Osteoblast (primary cell): ENCODE data around the gene KCTD12. TPM values are rescaled to one million over a fixed set of nuclear protein-coding genes. Genes with fewer than 3 reads are reported as not detected.

ENCODE experiments used
- DNase-seq: peaks from one replicate; pipeline ENCODE4 v3.0.0; 2011; ENCODE audit warnings: low spot score, mixed read lengths; ENCODE audit not compliant: insufficient read length; ENCODE audit errors: missing footprints
- H2AFZ ChIP-seq: 2 replicates; pipeline ENCODE4 v1.6.0; 2011; ENCODE audit warnings: mild to moderate bottlenecking, low read length
- H3K27ac ChIP-seq: 2 replicates; pipeline ENCODE4 v1.5.1; 2011; ENCODE audit warnings: mild to moderate bottlenecking, low read depth, low read length, moderate library complexity
- H3K27me3 ChIP-seq: 2 replicates; pipeline ENCODE4 v1.6.0; 2012; ENCODE audit warnings: mild to moderate bottlenecking, control low read depth, inconsistent platforms, low read length, moderate library complexity; ENCODE audit not compliant: insufficient read depth
- H3K36me3 ChIP-seq: 2 replicates; pipeline ENCODE4 v1.5.1; 2011; ENCODE audit warnings: mild to moderate bottlenecking, low read length, control low read depth, moderate library complexity; ENCODE audit not compliant: insufficient read depth
- H3K4me1 ChIP-seq: 2 replicates; pipeline ENCODE4 v1.5.1; 2011; ENCODE audit warnings: mild to moderate bottlenecking, low read length, control low read depth, moderate library complexity; ENCODE audit not compliant: insufficient read depth
- H3K4me2 ChIP-seq: 2 replicates; pipeline ENCODE4 v1.6.0; 2011; ENCODE audit warnings: mild to moderate bottlenecking, low read length; ENCODE audit not compliant: insufficient read depth
- H3K4me3 ChIP-seq: fragments of 200-600 bp; sonication (generic); 3 replicates; pipeline ENCODE4 v1.5.1; 2012; ENCODE audit warnings: mild to moderate bottlenecking, low read length, inconsistent platforms; ENCODE audit not compliant: insufficient read depth
- H3K79me2 ChIP-seq: 2 replicates; pipeline ENCODE4 v1.6.0; 2012; ENCODE audit warnings: mild to moderate bottlenecking, low read length, control low read depth, inconsistent platforms; ENCODE audit not compliant: insufficient read depth
- H3K9me3 ChIP-seq: 2 replicates; pipeline ENCODE4 v1.5.1; 2011; ENCODE audit warnings: low read depth, low read length, control low read depth
- H4K20me1 ChIP-seq: 2 replicates; pipeline ENCODE4 v1.6.0; 2012; ENCODE audit warnings: mild to moderate bottlenecking, low read length, control low read depth; ENCODE audit not compliant: insufficient read depth
- total RNA-seq: library from RNA; depleted of rRNA; stranded (reverse); fragments of >200 nt; gene quantifications from 2 replicates; pipeline ENCODE4 v1.2.3, GENCODE V29; 2012
- TF ChIP-seq, protein P1 (sequence below): IDR thresholded peaks from 2 replicates; pipeline ENCODE4 v1.5.1; 2011; ENCODE audit warnings: mild to moderate bottlenecking, low read depth, low read length, moderate library complexity; ENCODE audit errors: extremely low read depth

The KCTD12 gene
- 29.0 and 56.0 TPM in 2 replicates for total RNA-seq

DNA sequence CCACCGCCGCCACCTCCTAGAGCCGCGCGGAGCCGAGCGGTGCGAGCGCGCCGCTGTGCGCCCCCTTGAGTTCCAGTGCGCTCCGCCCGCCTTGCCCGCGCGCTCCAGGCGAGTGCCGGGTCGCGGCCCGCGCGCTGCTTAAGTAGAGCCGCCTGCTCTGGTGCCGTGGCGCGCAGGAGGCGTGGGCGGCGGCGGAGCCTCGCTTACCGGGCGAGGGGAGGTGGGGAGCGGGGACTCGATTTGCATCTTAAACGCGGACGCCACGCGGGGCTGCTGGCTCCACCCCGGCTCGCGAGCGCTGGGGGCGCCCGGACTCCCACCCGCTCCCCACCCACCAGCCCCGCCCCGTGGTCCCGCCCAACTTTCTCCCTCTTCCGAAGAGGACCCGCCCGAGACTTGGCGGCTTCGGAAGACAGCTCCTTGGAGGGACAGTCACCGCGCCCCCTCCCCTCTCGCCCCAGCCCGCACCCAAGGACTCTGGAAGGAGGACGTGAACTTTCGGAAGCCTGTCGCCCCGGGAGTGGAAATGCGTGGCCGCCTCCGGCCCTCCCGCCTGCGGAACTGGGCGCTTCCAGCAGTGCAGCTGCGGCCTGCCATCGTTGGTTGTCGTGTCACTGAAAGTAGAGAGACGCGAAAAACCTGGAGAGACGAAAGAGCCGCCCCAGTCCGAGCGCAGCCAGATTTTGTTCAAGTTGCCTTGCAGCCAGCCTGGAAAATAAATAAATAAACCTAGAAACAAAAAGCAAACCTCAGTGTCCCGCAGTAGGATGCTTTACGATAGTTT lies at the start of gene KCTD12:
KCTD12 (minus strand) TSS at position 114 of the 784 bp plus-strand sequence. CDS start 257 bp downstream, outside the sequence.
- Histone ChIP-seq H3K9me3 (no peaks in the 10 kb centered on the region), H3K4me2 (peak within 1 kb of the TSS; percentile 93), H3K4me3 (peak within 1 kb of the TSS; percentile 83), H3K4me1 (peaks cover 46% of the 10 kb centered on the region), H4K20me1 (no peaks in the 10 kb centered on the region), H3K79me2 (peaks cover 27% of the 10 kb centered on the region), H3K36me3 (no peaks in the 10 kb centered on the region), H3K27ac (peak within 1 kb of the TSS; percentile 20), H3K27me3 (no peaks in the 10 kb centered on the region), H2AFZ (peak within 1 kb of the TSS; percentile 94)
- peak; percentile 90 for DNase-seq
- TF ChIP-seq, protein P1, sequence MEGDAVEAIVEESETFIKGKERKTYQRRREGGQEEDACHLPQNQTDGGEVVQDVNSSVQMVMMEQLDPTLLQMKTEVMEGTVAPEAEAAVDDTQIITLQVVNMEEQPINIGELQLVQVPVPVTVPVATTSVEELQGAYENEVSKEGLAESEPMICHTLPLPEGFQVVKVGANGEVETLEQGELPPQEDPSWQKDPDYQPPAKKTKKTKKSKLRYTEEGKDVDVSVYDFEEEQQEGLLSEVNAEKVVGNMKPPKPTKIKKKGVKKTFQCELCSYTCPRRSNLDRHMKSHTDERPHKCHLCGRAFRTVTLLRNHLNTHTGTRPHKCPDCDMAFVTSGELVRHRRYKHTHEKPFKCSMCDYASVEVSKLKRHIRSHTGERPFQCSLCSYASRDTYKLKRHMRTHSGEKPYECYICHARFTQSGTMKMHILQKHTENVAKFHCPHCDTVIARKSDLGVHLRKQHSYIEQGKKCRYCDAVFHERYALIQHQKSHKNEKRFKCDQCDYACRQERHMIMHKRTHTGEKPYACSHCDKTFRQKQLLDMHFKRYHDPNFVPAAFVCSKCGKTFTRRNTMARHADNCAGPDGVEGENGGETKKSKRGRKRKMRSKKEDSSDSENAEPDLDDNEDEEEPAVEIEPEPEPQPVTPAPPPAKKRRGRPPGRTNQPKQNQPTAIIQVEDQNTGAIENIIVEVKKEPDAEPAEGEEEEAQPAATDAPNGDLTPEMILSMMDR = no peak

DNA sequence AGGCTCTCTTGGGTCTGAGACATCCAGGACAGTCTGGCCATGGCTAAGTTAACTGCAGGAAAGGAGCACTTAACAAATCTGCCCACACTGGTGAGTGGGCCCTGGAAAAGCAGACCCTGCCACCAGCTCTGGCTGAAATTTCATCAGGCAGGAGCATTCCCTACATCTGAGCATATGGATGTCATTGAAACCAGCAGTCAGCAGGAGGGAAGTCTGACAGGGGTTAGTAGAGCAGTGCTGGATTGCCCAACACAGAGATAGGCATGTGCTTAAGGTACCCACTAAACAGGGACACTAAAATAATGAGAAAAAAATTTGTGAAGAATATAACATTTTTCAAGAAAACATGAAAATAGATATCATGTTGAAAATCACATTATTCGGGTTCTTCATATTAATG lies 48.5 kb upstream of the KCTD12 start:
- no peak overlapping the region for H3K4me3 ChIP-seq
- DNase-seq = no peak

DNA sequence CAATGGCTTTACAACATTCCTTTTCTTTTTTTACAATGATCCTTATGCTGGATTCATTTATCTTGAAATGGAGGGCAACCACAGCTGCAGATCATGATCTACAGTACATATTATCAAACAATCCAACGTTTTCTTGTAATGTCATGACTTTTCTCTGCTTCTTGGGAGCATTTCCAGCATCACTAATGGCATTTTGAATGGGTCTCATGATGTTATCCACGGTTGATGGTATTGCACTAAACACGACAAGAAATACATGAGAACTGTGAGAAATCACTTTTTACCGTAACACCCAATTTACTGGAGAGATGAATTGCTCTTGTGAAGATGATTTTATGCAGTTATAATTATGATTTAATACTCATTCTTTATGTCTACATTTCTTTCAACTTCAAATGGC lies 45.9 kb upstream of the KCTD12 start:
- no peaks in the 10 kb centered on the region for H3K36me3 ChIP-seq
- H3K9me3 ChIP-seq = peaks cover 2% of the 10 kb centered on the region
- no peak overlapping the region for H2AFZ ChIP-seq
- no peaks in the 10 kb centered on the region for H4K20me1 ChIP-seq
- H3K4me1 ChIP-seq = peaks cover 1% of the 10 kb centered on the region
- H3K4me3 ChIP-seq = no peak overlapping the region
- H3K4me2 ChIP-seq = no peak overlapping the region
- H3K27ac ChIP-seq = no peak overlapping the region
- TF ChIP-seq, protein P1 = no peak
- DNase-seq = no peak
- H3K27me3 ChIP-seq = no peaks in the 10 kb centered on the region
- no peaks in the 10 kb centered on the region for H3K79me2 ChIP-seq

More for the DNA sequence above, 48.5 kb upstream of the KCTD12 start:
- Histone ChIP-seq H3K79me2 (no peaks in the 10 kb centered on the region), H3K4me1 (peaks cover 27% of the 10 kb centered on the region), H3K27ac (no peak overlapping the region), H2AFZ (no peak overlapping the region), H3K27me3 (no peaks in the 10 kb centered on the region), H3K4me2 (no peak overlapping the region), H3K36me3 (no peaks in the 10 kb centered on the region), H3K9me3 (peaks cover 2% of the 10 kb centered on the region), H4K20me1 (no peaks in the 10 kb centered on the region)
- TF ChIP-seq, protein P1 = no peak

DNA sequence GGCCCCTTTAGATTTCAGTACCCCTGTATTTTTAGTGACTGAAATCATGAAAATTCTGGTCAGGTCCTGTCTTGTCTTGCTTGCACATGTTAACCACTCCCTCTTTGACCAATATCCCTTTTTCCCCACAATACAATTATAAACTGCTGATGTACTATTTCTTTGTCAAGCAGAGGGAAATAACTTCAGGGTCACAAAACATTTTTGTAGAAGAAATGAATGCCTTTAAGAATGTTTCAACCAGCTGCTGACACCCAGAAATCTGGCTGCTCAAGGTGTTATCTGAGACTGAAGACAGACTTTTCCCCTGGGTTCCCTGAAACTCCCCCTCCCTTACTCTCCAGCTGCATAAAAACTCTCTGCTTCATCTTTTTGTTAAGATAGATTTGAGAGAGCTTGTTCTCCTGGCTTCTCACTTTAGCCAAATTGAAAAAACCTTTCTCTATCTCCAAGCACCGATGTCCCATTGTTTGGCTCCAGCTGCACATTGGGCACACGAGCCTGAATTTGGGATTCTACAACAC lies 43.7 kb upstream of the KCTD12 start:
- TF ChIP-seq, protein P1 = no peak
- H2AFZ ChIP-seq = no peak overlapping the region

More for the DNA sequence above, 43.7 kb upstream of the KCTD12 start:
- Histone ChIP-seq H3K4me2 (no peak overlapping the region), H3K79me2 (no peaks in the 10 kb centered on the region), H3K9me3 (peaks cover 2% of the 10 kb centered on the region), H3K4me3 (no peak overlapping the region), H3K27ac (no peak overlapping the region), H3K36me3 (no peaks in the 10 kb centered on the region), H3K4me1 (no peaks in the 10 kb centered on the region), H3K27me3 (no peaks in the 10 kb centered on the region), H4K20me1 (no peaks in the 10 kb centered on the region)
- DNase-seq = no peak
